Endodermal cell (in vitro differentiated cells): Measurements from ENCODE around the gene CDCA3. TPM values are rescaled to one million over a fixed set of nuclear protein-coding genes. Genes with fewer than 3 reads are reported as not detected.
"Not testable (repeated sequence)": the region's sequence is repeated elsewhere in the genome, so short reads cannot be mapped to it uniquely, and the experiment has no call there.

Source experiments
- DNase-seq: peaks from one replicate; pipeline ENCODE4 v3.0.0-alpha.2; 2017
- H3K27ac ChIP-seq: 2 replicates; pipeline ENCODE4 v1.5.1; 2013; ENCODE audit warnings: mild to moderate bottlenecking, low read depth, low read length, moderate library complexity
- H3K27me3 ChIP-seq: 2 replicates; pipeline ENCODE4 v1.6.1; 2013; ENCODE audit warnings: mild to moderate bottlenecking, low read length, moderate library complexity; ENCODE audit not compliant: insufficient read depth, control insufficient read depth, poor library complexity, severe bottlenecking
- H3K36me3 ChIP-seq: 2 replicates; pipeline ENCODE4 v1.7.0; 2013; ENCODE audit warnings: mild to moderate bottlenecking, low read length, moderate library complexity; ENCODE audit not compliant: control insufficient read depth, insufficient read depth
- H3K4me1 ChIP-seq: one replicate; pipeline ENCODE4 v1.7.0; 2013; ENCODE audit warnings: low read length; ENCODE audit not compliant: control insufficient read depth, insufficient read depth
- H3K4me3 ChIP-seq: 2 replicates; pipeline ENCODE4 v1.5.1; 2013; ENCODE audit warnings: mild to moderate bottlenecking, low read length, moderate library complexity
- H3K9ac ChIP-seq: 2 replicates; pipeline ENCODE4 v1.6.1; 2013; ENCODE audit warnings: mild to moderate bottlenecking, low read length, moderate library complexity; ENCODE audit not compliant: poor library complexity, severe bottlenecking; ENCODE audit errors: extremely low read depth
- H3K9me3 ChIP-seq: 2 replicates; pipeline ENCODE4 v1.6.1; 2013; ENCODE audit warnings: mild to moderate bottlenecking, low read length, moderate library complexity; ENCODE audit not compliant: control insufficient read depth
- H3K27ac Mint-ChIP-seq: 2 replicates; pipeline ENCODE4 v1.8.0; 2020; ENCODE audit warnings: mixed read lengths
- H3K27me3 Mint-ChIP-seq: 2 replicates; pipeline ENCODE4 v1.8.0; 2021; ENCODE audit warnings: mild to moderate bottlenecking, mixed read lengths; ENCODE audit not compliant: insufficient read depth
- H3K36me3 Mint-ChIP-seq: 2 replicates; pipeline ENCODE4 v1.8.0; 2020; ENCODE audit warnings: low read depth, mixed read lengths
- H3K4me1 Mint-ChIP-seq: 2 replicates; pipeline ENCODE4 v1.8.0; 2020; ENCODE audit warnings: mixed read lengths
- H3K4me3 Mint-ChIP-seq: 2 replicates; pipeline ENCODE4 v1.8.0; 2020; ENCODE audit warnings: mild to moderate bottlenecking, moderate library complexity, mixed read lengths
- H3K9me3 Mint-ChIP-seq: 2 replicates; pipeline ENCODE4 v1.8.0; 2020; ENCODE audit warnings: mild to moderate bottlenecking, mixed read lengths
- WGBS, 2 experiments: methylation state at CpG; one replicate each; pipeline versions ENCODE4 v1.1.5 to v1.1.7; 2013; ENCODE audit warnings: missing lambda C conversion rate in 2 of 2, mixed read lengths in 1 of 2; ENCODE audit not compliant: insufficient coverage in 1 of 2, insufficient read length in 1 of 2; 5-methylcytosine and 5-hydroxymethylcytosine counted together
- total RNA-seq, 2 donors: library from RNA; stranded (reverse); fragmentation: NEBNext Ultra II Directional in 1 of 2; extraction: Animal tissue kit (Norgen Biotek cat#: 25700) in 1 of 2; gene quantifications; 2 replicates in 1 of 2; 3 replicates in 1 of 2; pipeline ENCODE4 v1.2.1, GENCODE V29; 2021
- TF ChIP-seq, protein P1 (sequence below): fragments of 200-600 bp; sonication (generic); conservative IDR thresholded peaks from 2 replicates; pipeline ENCODE4 v1.5.0; 2021; ENCODE audit warnings: antibody characterized with exemption, mild to moderate bottlenecking

CDCA3 gene
- total RNA-seq, 2 donors from 2014 or later: 53.1 to 63.9 TPM

GRCh38 chr12:6890789-6891645 lies 39.9 kb upstream of the CDCA3 start:
- H3K9me3 Mint-ChIP-seq: peaks cover 10% of the 10 kb centered on the region
- TF ChIP-seq, protein P1, sequence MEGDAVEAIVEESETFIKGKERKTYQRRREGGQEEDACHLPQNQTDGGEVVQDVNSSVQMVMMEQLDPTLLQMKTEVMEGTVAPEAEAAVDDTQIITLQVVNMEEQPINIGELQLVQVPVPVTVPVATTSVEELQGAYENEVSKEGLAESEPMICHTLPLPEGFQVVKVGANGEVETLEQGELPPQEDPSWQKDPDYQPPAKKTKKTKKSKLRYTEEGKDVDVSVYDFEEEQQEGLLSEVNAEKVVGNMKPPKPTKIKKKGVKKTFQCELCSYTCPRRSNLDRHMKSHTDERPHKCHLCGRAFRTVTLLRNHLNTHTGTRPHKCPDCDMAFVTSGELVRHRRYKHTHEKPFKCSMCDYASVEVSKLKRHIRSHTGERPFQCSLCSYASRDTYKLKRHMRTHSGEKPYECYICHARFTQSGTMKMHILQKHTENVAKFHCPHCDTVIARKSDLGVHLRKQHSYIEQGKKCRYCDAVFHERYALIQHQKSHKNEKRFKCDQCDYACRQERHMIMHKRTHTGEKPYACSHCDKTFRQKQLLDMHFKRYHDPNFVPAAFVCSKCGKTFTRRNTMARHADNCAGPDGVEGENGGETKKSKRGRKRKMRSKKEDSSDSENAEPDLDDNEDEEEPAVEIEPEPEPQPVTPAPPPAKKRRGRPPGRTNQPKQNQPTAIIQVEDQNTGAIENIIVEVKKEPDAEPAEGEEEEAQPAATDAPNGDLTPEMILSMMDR: peak; percentile 100
- DNase-seq: peak; percentile 100

DNA sequence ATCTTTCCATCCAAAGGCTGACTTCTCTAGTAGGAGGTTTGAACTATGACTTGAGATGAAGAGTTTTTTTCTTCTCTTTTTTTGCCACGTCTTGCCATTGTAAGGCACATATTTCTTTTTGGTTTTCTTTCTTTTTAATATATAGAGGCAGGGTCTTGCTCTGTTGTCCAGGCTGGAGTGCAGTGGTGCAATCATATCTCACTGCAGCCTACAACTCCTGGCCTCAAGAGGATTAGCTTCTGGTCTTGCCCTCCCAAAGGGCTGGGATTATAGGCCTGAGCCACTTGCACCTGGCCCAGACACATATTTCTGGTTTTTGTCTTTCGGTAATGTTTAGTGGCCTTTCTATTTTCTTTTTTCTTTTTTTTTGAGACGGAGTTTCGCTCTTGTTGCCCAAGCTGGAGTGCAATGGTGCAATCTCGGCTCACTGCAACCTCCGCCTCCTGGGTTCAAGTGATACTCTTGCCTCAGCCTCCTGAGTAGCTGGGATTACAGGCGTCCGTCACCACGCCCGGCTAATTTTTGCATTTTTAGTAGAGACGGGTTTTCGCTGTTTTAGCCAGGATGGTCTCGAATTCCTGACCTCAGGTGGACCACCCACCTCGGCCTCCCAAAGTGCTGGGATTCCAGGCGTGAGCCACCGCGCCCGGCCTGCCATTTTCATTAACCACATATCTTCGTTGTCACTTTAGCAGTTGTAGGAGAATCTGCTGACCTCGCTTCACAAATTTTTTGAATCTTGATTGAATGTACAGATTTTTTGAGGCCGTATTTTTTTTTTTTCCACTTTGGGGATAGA lies 38.9 kb upstream of the CDCA3 start:
- peaks cover 22% of the 10 kb centered on the region for H3K36me3 Mint-ChIP-seq
- not testable (repeated sequence) for H3K27me3 Mint-ChIP-seq, H3K9me3 ChIP-seq, H3K4me1 ChIP-seq, H3K36me3 ChIP-seq, DNase-seq, H3K27me3 ChIP-seq, H3K9me3 Mint-ChIP-seq
- Histone ChIP-seq H3K4me3 (peak overlapping the region; percentile 77), H3K9ac (peak overlapping the region; percentile 75), H3K27ac (peak overlapping the region; percentile 90)
- H3K4me1 Mint-ChIP-seq: peaks cover 42% of the 10 kb centered on the region
- WGBS, 2 experiments: 96% methylated on average over 17 to 20 of the region's 21 CpGs
- peak overlapping the region; percentile 98 for H3K27ac Mint-ChIP-seq
- H3K4me3 Mint-ChIP-seq: peak overlapping the region; percentile 62

More at GRCh38 chr12:6890789-6891645, 39.9 kb upstream of the CDCA3 start:
- Histone ChIP-seq H3K36me3 (peaks cover 5% of the 10 kb centered on the region), H3K9me3 (no peaks in the 10 kb centered on the region), H3K27ac (peak overlapping the region; percentile 90), H3K9ac (peak overlapping the region; percentile 75), H3K27me3 (no peaks in the 10 kb centered on the region), H3K4me1 (peaks cover 4% of the 10 kb centered on the region), H3K4me3 (peak overlapping the region; percentile 77)
- 8 to 10% methylated on average over 43 to 68 of the region's 68 CpGs for WGBS, 2 experiments
- Mint-ChIP-seq H3K36me3 (peaks cover 20% of the 10 kb centered on the region), H3K27ac (peak overlapping the region; percentile 98), H3K27me3 (peaks cover 3% of the 10 kb centered on the region), H3K4me3 (peak overlapping the region; percentile 62), H3K4me1 (peaks cover 35% of the 10 kb centered on the region)

GRCh38 chr12:6888794-6889193 lies 37.7 kb upstream of the CDCA3 start:
- H3K4me3 ChIP-seq, DNase-seq, H3K9me3 ChIP-seq, H3K27me3 ChIP-seq, H3K4me3 Mint-ChIP-seq, H3K4me1 ChIP-seq, H3K27ac ChIP-seq, H3K9me3 Mint-ChIP-seq, H3K9ac ChIP-seq, H3K27me3 Mint-ChIP-seq: not testable (repeated sequence)
- Mint-ChIP-seq H3K4me1 (peaks cover 53% of the 10 kb centered on the region), H3K27ac (peak overlapping the region; percentile 70), H3K36me3 (peaks cover 33% of the 10 kb centered on the region)
- H3K36me3 ChIP-seq: peaks cover 20% of the 10 kb centered on the region
- WGBS, 2 experiments: 85 to 96% methylated on average over 4 to 7 of the region's 7 CpGs

DNA sequence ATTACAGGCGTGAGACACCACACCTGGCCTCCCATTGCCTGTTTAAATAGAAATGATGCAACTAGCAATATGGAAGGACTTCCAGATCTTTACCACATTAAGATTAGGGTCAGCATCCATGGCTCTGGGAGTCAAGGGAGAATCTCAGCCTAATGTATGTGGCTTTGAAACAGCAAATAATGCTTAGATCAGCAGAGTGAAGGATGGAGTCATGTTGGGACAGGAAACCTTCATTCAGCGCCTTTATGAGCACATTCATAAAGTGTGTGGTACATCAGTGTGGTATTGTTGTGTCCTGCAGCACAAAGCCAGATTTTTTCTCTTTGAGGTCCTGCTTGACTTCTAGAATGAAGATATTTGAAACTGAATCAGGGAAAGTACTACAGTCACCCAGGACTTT lies 37.3 kb upstream of the CDCA3 start:
- DNase-seq: no peak
- peaks cover 1% of the 10 kb centered on the region for H3K27me3 Mint-ChIP-seq
- Histone ChIP-seq H3K4me1 (peaks cover 7% of the 10 kb centered on the region), H3K36me3 (peaks cover 24% of the 10 kb centered on the region), H3K27me3 (no peaks in the 10 kb centered on the region), H3K27ac (no peak overlapping the region), H3K4me3 (no peak overlapping the region), H3K9me3 (no peaks in the 10 kb centered on the region), H3K9ac (no peak overlapping the region)
- H3K27ac Mint-ChIP-seq: peak overlapping the region; percentile 70
- peaks cover 53% of the 10 kb centered on the region for H3K4me1 Mint-ChIP-seq
- peaks cover 10% of the 10 kb centered on the region for H3K9me3 Mint-ChIP-seq
- H3K4me3 Mint-ChIP-seq: no peak overlapping the region
- TF ChIP-seq, protein P1: no peak
- WGBS, 2 experiments: 84 to 98% methylated on average over 2 of the region's 2 CpGs
- peaks cover 37% of the 10 kb centered on the region for H3K36me3 Mint-ChIP-seq
